Lower lobe of right lung (tissue), 2 donors: ENCODE measurements around the gene MICAL2. TPM values are rescaled to one million over a fixed set of nuclear protein-coding genes. Genes with fewer than 3 reads are reported as not detected.
A peak's percentile ranks its signal among the peaks of the same experiment; 100 is the strongest.

ENCODE experiments used
- ATAC-seq, 2 donors: fragments of 200-7000 bp; cut with Tn5 transposase; one replicate each; pipeline ENCODE4 v1.9.1; 2020 to 2022; ENCODE audit warnings: mild to moderate bottlenecking in 2 of 2, moderate library complexity in 2 of 2
- DNase-seq: peaks from one replicate; pipeline ENCODE4 v3.0.0-alpha.2; 2020
- H3K27ac ChIP-seq: fragments of 200-600 bp; one replicate; pipeline ENCODE4 v1.8.0; 2022
- H3K27me3 ChIP-seq: fragments of 200-600 bp; one replicate; pipeline ENCODE4 v1.8.0; 2022; ENCODE audit warnings: low read depth
- H3K36me3 ChIP-seq: fragments of 200-600 bp; one replicate; pipeline ENCODE4 v1.8.0; 2022; ENCODE audit warnings: mild to moderate bottlenecking
- H3K4me1 ChIP-seq: fragments of 200-600 bp; one replicate; pipeline ENCODE4 v1.8.0; 2022
- H3K4me3 ChIP-seq: fragments of 200-600 bp; one replicate; pipeline ENCODE4 v1.8.0; 2022; ENCODE audit warnings: mild to moderate bottlenecking
- H3K9me3 ChIP-seq: fragments of 200-600 bp; one replicate; pipeline ENCODE4 v1.8.0; 2022
- CTCF ChIP-seq: fragments of 200-600 bp; IDR thresholded peaks from one replicate; pipeline ENCODE4 v1.8.0; 2022; ENCODE audit warnings: antibody characterized with exemption, mild to moderate bottlenecking
- intact Hi-C: fragments of 100-400 bp; cut with DNase I; formaldehyde crosslinking; loops from one replicate; pipeline ENCODE4 v1.11.0; 2022
- total RNA-seq: library from RNA; stranded (reverse); fragmentation: NEBNext Ultra II Directional; extraction: Animal tissue kit (Norgen Biotek cat#: 25700); gene quantifications from one replicate; pipeline ENCODE4 v1.2.1, GENCODE V29; 2021
- donor health status: DM: no; HTN: yes; CAD: no; lungs with severe emphysema.

Gene MICAL2
- total RNA-seq, 1 donor from 2014 or later: 127 TPM

GRCh38 chr11:12196308-12196707 is 85.9 kb downstream of the MICAL2 start:
- H3K4me3 ChIP-seq: peak overlapping the region; percentile 23
- ATAC-seq (no peak), DNase-seq (no peak)
- intact Hi-C loops: no loop called here
- H3K36me3 ChIP-seq: peaks cover 7% of the 10 kb centered on the region
- H3K27me3 ChIP-seq: no peaks in the 10 kb centered on the region
- peak overlapping the region; percentile 46 for H3K27ac ChIP-seq
- TF ChIP-seq CTCF: no peak
- H3K9me3 ChIP-seq: no peaks in the 10 kb centered on the region
- peaks cover 34% of the 10 kb centered on the region for H3K4me1 ChIP-seq

- ATAC-seq: no peak
Observed at GRCh38 chr11:12196872-12197271, 86.5 kb downstream of the MICAL2 start.

GRCh38 chr11:12198251-12199222 is 88.1 kb downstream of the MICAL2 start:
- Histone ChIP-seq H3K4me3 (no peak overlapping the region), H3K27ac (peak overlapping the region; percentile 44), H3K9me3 (no peaks in the 10 kb centered on the region), H3K36me3 (peaks cover 7% of the 10 kb centered on the region), H3K27me3 (no peaks in the 10 kb centered on the region), H3K4me1 (peaks cover 40% of the 10 kb centered on the region)
- ATAC-seq (peak in 1 of 2 donors; percentile 5), DNase-seq (no peak)
- no peak for TF ChIP-seq CTCF
- intact Hi-C loops: no loop called here

More at GRCh38 chr11:12196872-12197271, 86.5 kb downstream of the MICAL2 start:
- Histone ChIP-seq H3K4me1 (peaks cover 40% of the 10 kb centered on the region), H3K27ac (peak overlapping the region; percentile 46), H3K9me3 (no peaks in the 10 kb centered on the region), H3K27me3 (no peaks in the 10 kb centered on the region), H3K36me3 (peaks cover 7% of the 10 kb centered on the region), H3K4me3 (peak overlapping the region; percentile 23)
- DNase-seq: no peak
- no peak for TF ChIP-seq CTCF
- intact Hi-C loops: no loop called here

- peak overlapping the region; percentile 44 for H3K27ac ChIP-seq
Observed at GRCh38 chr11:12199231-12199948, 89.0 kb downstream of the MICAL2 start.

More at GRCh38 chr11:12199231-12199948, 89.0 kb downstream of the MICAL2 start:
- DNase-seq (peak; percentile 50), ATAC-seq (peak; percentile 40 to 66)
- H3K4me3 ChIP-seq: no peak overlapping the region
- H3K27me3 ChIP-seq: no peaks in the 10 kb centered on the region
- peaks cover 40% of the 10 kb centered on the region for H3K4me1 ChIP-seq
- no peak for TF ChIP-seq CTCF
- peaks cover 14% of the 10 kb centered on the region for H3K36me3 ChIP-seq
- intact Hi-C loops: no loop called here
- H3K9me3 ChIP-seq: no peaks in the 10 kb centered on the region
